Activated CD4-positive, CD25-positive, alpha-beta regulatory T cell treated with anti-CD3 and anti-CD28 coated beads, Interleukin-2, amount 50 U/mL, for 16 hours (primary cell): ENCODE data around the gene GATA6.

Experiments used
- DNase-seq: peaks from one replicate; pipeline ENCODE4 v3.0.0-alpha.2; 2020; ENCODE audit warnings: low read depth, low spot score

GATA6 gene

GRCh38 chr18:22169011-22169888 lies at the start of gene GATA6:
TSS of gene GATA6 (plus strand) at chr18:22169589. CDS start at chr18:22171145, 1,556 bp downstream.
- no peak for DNase-seq

GRCh38 chr18:22124970-22125369 lies 44.4 kb upstream of the GATA6 start:
- no peak for DNase-seq

- DNase-seq, result no peak
These were observed 40.4 kb upstream of the GATA6 start for GRCh38 chr18:22128954-22129353.

GRCh38 chr18:22129778-22130177 lies 39.6 kb upstream of the GATA6 start:
- DNase-seq, result no peak

GRCh38 chr18:22132258-22132657 lies 37.1 kb upstream of the GATA6 start:
- DNase-seq, result no peak

GRCh38 chr18:22132763-22133162 lies 36.6 kb upstream of the GATA6 start:
- no peak for DNase-seq

- DNase-seq, result no peak
These were observed 33.0 kb upstream of the GATA6 start for GRCh38 chr18:22136395-22136794.

- no peak for DNase-seq
These were observed 28.2 kb upstream of the GATA6 start for GRCh38 chr18:22141211-22141610.

GRCh38 chr18:22143347-22144340 lies 25.7 kb upstream of the GATA6 start:
- DNase-seq, result no peak

- DNase-seq, result no peak
These were observed 24.2 kb upstream of the GATA6 start for GRCh38 chr18:22145160-22145559.

- no peak for DNase-seq
These were observed 19.7 kb upstream of the GATA6 start for GRCh38 chr18:22149710-22150109.

GRCh38 chr18:22152093-22152492 lies 17.3 kb upstream of the GATA6 start:
- no peak for DNase-seq

- DNase-seq, result no peak
These were observed 16.0 kb upstream of the GATA6 start for GRCh38 chr18:22153428-22153827.

GRCh38 chr18:22155584-22155983 lies 13.8 kb upstream of the GATA6 start:
- DNase-seq, result no peak

- no peak for DNase-seq
These were observed 10.4 kb upstream of the GATA6 start for GRCh38 chr18:22159014-22159413.

- DNase-seq, result no peak
These were observed 8.3 kb upstream of the GATA6 start for GRCh38 chr18:22161090-22161489.

GRCh38 chr18:22163416-22164161 lies 5.8 kb upstream of the GATA6 start:
- DNase-seq, result no peak

GRCh38 chr18:22164337-22165048 lies 4.9 kb upstream of the GATA6 start:
- no peak for DNase-seq

- no peak for DNase-seq
These were observed 4.3 kb upstream of the GATA6 start for GRCh38 chr18:22165049-22165602.

- no peak for DNase-seq
These were observed 3.8 kb upstream of the GATA6 start for GRCh38 chr18:22165603-22166068.
